ENCODE results near the gene UBE2D2. TPM values are rescaled to one million over a fixed set of nuclear protein-coding genes. Genes with fewer than 3 reads are reported as not detected.

UBE2D2 gene
- total and polyA plus RNA-seq, 2 of the 13 experiments (the other 11 are each of a cell fraction or from before 2014, with no cell fraction given) = 79.1 to 109 TPM

GRCh38 chr5:139575751-139576150 is 14.6 kb downstream of the UBE2D2 start (continued):
- no peak for TF ChIP-seq HIC2 (CRISPR knock-in tag; IDR thresholded peaks at IDR 0.05; ENCODE audit: low read depth)
- no peak for TF ChIP-seq NFE2 (CRISPR knock-in tag; IDR thresholded peaks at IDR 0.05)
- no peak for TF ChIP-seq ZNF589 (CRISPR knock-in tag; conservative IDR thresholded peaks at IDR 0.05)

DNA sequence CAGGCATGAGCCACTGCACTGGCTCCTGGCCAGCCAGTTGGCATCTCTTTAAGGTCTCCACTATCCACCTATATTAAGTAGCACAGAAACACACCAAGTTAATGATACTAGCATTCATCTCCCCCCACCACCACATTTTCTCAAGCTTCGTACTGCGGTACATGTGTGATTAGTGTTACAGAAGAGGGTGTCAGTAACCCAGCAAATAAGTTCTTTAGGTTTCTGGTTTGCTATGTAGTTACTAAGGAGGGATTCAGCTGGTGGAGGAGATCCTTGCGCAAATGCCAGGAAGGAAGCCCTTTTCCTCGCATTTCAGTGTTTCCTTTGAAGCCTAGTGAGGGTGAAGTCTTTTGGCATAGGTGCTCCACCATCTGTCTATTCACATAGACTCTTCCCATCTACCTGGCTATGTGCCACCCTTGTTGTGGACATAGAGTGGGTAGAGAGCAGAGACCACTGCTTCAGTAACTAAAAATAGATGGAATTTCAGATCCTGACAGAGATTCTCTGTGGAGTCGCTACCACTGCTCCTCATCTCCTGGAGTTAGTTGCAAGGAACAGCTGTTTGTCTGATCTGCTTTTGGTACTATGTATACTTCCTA is 16.7 kb downstream of the UBE2D2 start:
- H4K20me1 ChIP-seq (ENCODE audit: insufficient read depth, low read length) = peaks cover 52% of the 10 kb centered on the region
- FAIRE-seq (no peak), DNase-seq (ENCODE audit: low spot score) (no peak), ATAC-seq (no peak)
- peaks cover 5 to 8% of the 10 kb centered on the region in 2 experiments; a peak in 3 of 5 replicates for H3K36me3 ChIP-seq (replicated peaks in 1 of 2; ENCODE audit: control insufficient read depth in 1 of 2, insufficient read depth in 2 of 2, low read length in 2 of 2)
- ChIA-PET POLR2A (no interaction called here), CTCF (ENCODE audit: low intra/inter-chr PET ratio, low total read pairs) (no interaction called here)
- H3K4me1 ChIP-seq (ENCODE audit: insufficient read depth, low read length) = peaks cover 59% of the 10 kb centered on the region
- no TSS peak for BruUV-seq (replicated peaks)
- H3K4me3 ChIP-seq (replicated peaks in 1 of 3; ENCODE audit: insufficient read depth in 1 of 3, low read depth in 2 of 3, low read length in 3 of 3) = no peak overlapping the region
- H3K27ac ChIP-seq (ENCODE audit: extremely low read length, insufficient read depth, low read length) = no peak overlapping the region
- no peak overlapping the region for H3K9ac ChIP-seq (ENCODE audit: insufficient read depth, low read depth, low read length)
- intact Hi-C loops (cut with micrococcal nuclease; ENCODE audit: unreplicated experiment) (loop anchor here (5.0 kb wide), 1 partner anchor 50 kb away; no protein-coding TSS in a partner anchor), in situ Hi-C loops (cut with HindIII; ENCODE audit: extremely low pct_ligation_motif_present, low pct_unique_long_range_greater_than_20kb) (no loop called here)
- H3K4me2 ChIP-seq (ENCODE audit: low read depth, low read length) = no peak overlapping the region
- peaks cover 84% of the 10 kb centered on the region for H3K79me2 ChIP-seq (ENCODE audit: insufficient read depth, low read length)
- H2AFZ ChIP-seq (ENCODE audit: low read length) = no peak overlapping the region
- 97% methylated on average over 5 of the region's 5 CpGs for WGBS (ENCODE audit: low lambda C conversion rate)
- TF ChIP-seq RBM22 (optimal IDR thresholded peaks at IDR 0.05; ENCODE audit: low read length) (peak; percentile 17), NR2F2 (IDR thresholded peaks at IDR 0.05; ENCODE audit: borderline replicate concordance, low read depth) (no peak)
- no peaks in the 10 kb centered on the region for H3K9me3 ChIP-seq (ENCODE audit: low read length)
- no peaks in the 10 kb centered on the region for H3K27me3 ChIP-seq (ENCODE audit: control insufficient read depth in 1 of 2, insufficient read depth in 2 of 2, low read length in 2 of 2)
